GM23248 (cell line): Measurements from ENCODE around the gene CHERP.

ENCODE experiments used
- EZH2 ChIP-seq: fragments of 200-600 bp; sonication (generic); IDR thresholded peaks from 2 replicates; pipeline ENCODE4 v1.6.1; 2018; ENCODE audit warnings: antibody characterized with exemption, mild to moderate bottlenecking; ENCODE audit not compliant: insufficient read depth, poor library complexity, severe bottlenecking
- EZH2phosphoT487 ChIP-seq: fragments of 200-600 bp; sonication (generic); IDR thresholded peaks from 2 replicates; pipeline ENCODE4 v1.6.1; 2018; ENCODE audit warnings: antibody characterized with exemption, moderate library complexity, mild to moderate bottlenecking, low read depth; ENCODE audit not compliant: insufficient read depth

GRCh38 chr19:16587833-16588823, 45.9 kb upstream of the CHERP start:
- TF ChIP-seq EZH2: no peak
- no peak for TF ChIP-seq EZH2phosphoT487
